ENCODE measurements around the gene RGS14.
"Not testable (repeated sequence)": the region's sequence is repeated elsewhere in the genome, so short reads cannot be mapped to it uniquely, and the experiment has no call there.

DNA sequence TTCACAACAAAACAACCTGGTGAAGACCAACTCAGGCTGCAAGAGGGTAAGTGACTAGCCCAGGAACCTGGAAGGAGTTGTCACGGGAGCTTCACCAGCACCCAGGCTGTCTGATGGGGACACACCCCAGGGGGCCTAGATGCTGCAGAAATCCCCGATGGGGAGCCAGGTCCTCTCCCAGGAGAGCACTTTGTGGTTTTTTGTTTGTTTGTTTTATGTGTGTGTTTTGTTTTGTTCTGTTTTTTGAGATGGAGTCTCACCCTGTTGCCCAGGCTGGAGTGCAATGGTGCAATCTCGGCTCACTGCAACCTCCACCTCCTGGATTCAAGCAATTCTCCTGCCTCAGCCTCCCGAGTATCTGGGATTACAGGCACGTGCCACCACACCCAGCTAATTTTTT, 17.8 kb downstream of the RGS14 start:
- TF ChIP-seq, protein P1, sequence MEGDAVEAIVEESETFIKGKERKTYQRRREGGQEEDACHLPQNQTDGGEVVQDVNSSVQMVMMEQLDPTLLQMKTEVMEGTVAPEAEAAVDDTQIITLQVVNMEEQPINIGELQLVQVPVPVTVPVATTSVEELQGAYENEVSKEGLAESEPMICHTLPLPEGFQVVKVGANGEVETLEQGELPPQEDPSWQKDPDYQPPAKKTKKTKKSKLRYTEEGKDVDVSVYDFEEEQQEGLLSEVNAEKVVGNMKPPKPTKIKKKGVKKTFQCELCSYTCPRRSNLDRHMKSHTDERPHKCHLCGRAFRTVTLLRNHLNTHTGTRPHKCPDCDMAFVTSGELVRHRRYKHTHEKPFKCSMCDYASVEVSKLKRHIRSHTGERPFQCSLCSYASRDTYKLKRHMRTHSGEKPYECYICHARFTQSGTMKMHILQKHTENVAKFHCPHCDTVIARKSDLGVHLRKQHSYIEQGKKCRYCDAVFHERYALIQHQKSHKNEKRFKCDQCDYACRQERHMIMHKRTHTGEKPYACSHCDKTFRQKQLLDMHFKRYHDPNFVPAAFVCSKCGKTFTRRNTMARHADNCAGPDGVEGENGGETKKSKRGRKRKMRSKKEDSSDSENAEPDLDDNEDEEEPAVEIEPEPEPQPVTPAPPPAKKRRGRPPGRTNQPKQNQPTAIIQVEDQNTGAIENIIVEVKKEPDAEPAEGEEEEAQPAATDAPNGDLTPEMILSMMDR (IDR thresholded peaks at IDR 0.05), result not testable (repeated sequence)
- not testable (repeated sequence) for TF ChIP-seq POLR2A (IDR thresholded peaks at IDR 0.05)

All from testis (tissue), 2 donors.